ENCODE data around the gene NEIL3.

Gene NEIL3

DNA sequence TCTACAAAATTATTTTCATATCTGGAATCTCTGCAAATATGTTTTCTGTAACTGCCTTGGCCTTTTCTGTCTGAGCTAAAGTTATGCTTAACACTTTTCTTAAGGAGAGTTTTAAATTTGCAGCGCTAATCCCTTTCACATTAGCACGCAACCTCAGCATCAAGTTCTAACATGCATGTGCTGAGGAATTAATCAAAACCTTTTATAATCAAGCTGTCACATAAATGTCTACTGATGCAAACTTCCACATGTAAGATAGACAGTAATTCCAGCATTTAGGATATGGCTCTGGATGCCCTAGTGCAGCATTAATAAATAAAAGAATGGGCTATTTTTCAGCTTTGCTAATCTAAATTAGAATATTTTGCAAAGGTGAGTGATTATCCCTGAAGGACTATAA lies 17.5 kb upstream of the NEIL3 start:
- Histone ChIP-seq H3K36me3 (ENCODE audit: insufficient read depth, low read length) (no peaks in the 10 kb centered on the region), H3K4me1 (ENCODE audit: insufficient read depth, low read length, severe bottlenecking) (peaks cover 42% of the 10 kb centered on the region), H3K4me3 (ENCODE audit: low read depth, low read length, poor library complexity, severe bottlenecking) (no peak overlapping the region), H3K4me2 (ENCODE audit: low read length) (no peak overlapping the region; the same call in 1 of the 2 replicates), H4K20me1 (ENCODE audit: insufficient read depth, low read length) (no peaks in the 10 kb centered on the region), H3K9ac (ENCODE audit: low read length) (no peak overlapping the region; the same call in 1 of the 2 replicates), H3K27ac (ENCODE audit: low read depth, low read length, poor library complexity, severe bottlenecking) (no peak overlapping the region), H2AFZ (ENCODE audit: low read length) (peak overlapping the region; percentile 71), H3K9me2 (ENCODE audit: low read depth, low read length) (no peaks in the 10 kb centered on the region), H3K27me3 (ENCODE audit: insufficient read depth, low read length) (no peaks in the 10 kb centered on the region), H3K9me3 (ENCODE audit: low read length) (no peaks in the 10 kb centered on the region), H3F3A (ENCODE audit: insufficient read depth, low read length) (no peaks in the 10 kb centered on the region), H3K79me2 (ENCODE audit: insufficient read depth, low read length) (no peaks in the 10 kb centered on the region)
- TF ChIP-seq EZH2 (IDR thresholded peaks at IDR 0.05; ENCODE audit: borderline replicate concordance, low read length), result no peak
- TF ChIP-seq, protein P1, sequence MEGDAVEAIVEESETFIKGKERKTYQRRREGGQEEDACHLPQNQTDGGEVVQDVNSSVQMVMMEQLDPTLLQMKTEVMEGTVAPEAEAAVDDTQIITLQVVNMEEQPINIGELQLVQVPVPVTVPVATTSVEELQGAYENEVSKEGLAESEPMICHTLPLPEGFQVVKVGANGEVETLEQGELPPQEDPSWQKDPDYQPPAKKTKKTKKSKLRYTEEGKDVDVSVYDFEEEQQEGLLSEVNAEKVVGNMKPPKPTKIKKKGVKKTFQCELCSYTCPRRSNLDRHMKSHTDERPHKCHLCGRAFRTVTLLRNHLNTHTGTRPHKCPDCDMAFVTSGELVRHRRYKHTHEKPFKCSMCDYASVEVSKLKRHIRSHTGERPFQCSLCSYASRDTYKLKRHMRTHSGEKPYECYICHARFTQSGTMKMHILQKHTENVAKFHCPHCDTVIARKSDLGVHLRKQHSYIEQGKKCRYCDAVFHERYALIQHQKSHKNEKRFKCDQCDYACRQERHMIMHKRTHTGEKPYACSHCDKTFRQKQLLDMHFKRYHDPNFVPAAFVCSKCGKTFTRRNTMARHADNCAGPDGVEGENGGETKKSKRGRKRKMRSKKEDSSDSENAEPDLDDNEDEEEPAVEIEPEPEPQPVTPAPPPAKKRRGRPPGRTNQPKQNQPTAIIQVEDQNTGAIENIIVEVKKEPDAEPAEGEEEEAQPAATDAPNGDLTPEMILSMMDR (IDR thresholded peaks at IDR 0.05; ENCODE audit: low read length), result no peak

GRCh38 chr4:177293208-177294033 lies 16.3 kb upstream of the NEIL3 start:
- Histone ChIP-seq H3K9me3 (ENCODE audit: low read length) (peaks cover 6% of the 10 kb centered on the region; the same call in 1 of the 2 replicates), H3K36me3 (ENCODE audit: insufficient read depth, low read length) (no peaks in the 10 kb centered on the region), H3K4me1 (ENCODE audit: insufficient read depth, low read length, severe bottlenecking) (peaks cover 38% of the 10 kb centered on the region), H3K27me3 (ENCODE audit: insufficient read depth, low read length) (no peaks in the 10 kb centered on the region), H3K4me3 (ENCODE audit: low read depth, low read length, poor library complexity, severe bottlenecking) (no peak overlapping the region), H2AFZ (ENCODE audit: low read length) (peak overlapping the region; percentile 84; the same call in 1 of the 2 replicates), H3K27ac (ENCODE audit: low read depth, low read length, poor library complexity, severe bottlenecking) (peak overlapping the region; percentile 78), H3K9ac (ENCODE audit: low read length) (peak overlapping the region; percentile 50; the same call in 1 of the 2 replicates), H4K20me1 (ENCODE audit: insufficient read depth, low read length) (no peaks in the 10 kb centered on the region), H3K4me2 (ENCODE audit: low read length) (peak overlapping the region; percentile 57), H3K9me2 (ENCODE audit: low read depth, low read length) (no peaks in the 10 kb centered on the region), H3F3A (ENCODE audit: insufficient read depth, low read length) (no peaks in the 10 kb centered on the region), H3K79me2 (ENCODE audit: insufficient read depth, low read length) (no peaks in the 10 kb centered on the region)
- TF ChIP-seq, protein P1 (IDR thresholded peaks at IDR 0.05; ENCODE audit: low read length), result no peak
- no peak for TF ChIP-seq EZH2 (IDR thresholded peaks at IDR 0.05; ENCODE audit: borderline replicate concordance, low read length)

DNA sequence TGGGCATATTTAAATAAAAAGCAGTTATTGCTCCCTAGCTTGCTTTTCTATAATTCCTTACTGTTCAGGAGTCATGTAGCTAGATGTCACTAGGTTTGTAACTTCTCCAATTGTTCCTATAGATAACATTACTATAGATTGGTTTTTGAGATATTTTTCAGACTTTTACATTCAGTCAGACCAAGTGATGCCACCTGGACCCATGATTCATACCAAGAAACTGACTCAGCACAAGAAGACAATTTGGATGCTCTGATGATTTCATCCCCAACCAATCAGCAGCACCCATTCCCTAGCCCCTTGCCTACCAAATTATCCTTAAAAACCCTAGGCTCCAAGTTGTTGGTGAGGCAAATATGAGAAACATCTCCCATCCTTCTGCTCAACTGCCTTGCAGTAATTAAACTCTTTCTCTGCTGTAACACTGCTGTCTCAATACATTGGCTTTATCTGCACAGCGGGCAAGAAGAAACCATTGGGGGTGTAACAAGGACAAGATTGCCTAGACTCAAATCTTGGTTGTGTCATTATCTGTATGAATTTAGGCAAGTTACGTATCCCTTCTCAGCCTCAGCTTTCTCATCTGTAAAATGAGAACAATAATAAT lies 11.8 kb upstream of the NEIL3 start:
- no peaks in the 10 kb centered on the region for H3F3A ChIP-seq (ENCODE audit: insufficient read depth, low read length)
- H3K4me3 ChIP-seq (ENCODE audit: low read depth, low read length, poor library complexity, severe bottlenecking), result no peak overlapping the region
- no peak overlapping the region for H3K9ac ChIP-seq (ENCODE audit: low read length)
- H4K20me1 ChIP-seq (ENCODE audit: insufficient read depth, low read length), result no peaks in the 10 kb centered on the region
- H2AFZ ChIP-seq (ENCODE audit: low read length), result no peak overlapping the region
- TF ChIP-seq, protein P1 (IDR thresholded peaks at IDR 0.05; ENCODE audit: low read length), result no peak
- no peak for TF ChIP-seq EZH2 (IDR thresholded peaks at IDR 0.05; ENCODE audit: borderline replicate concordance, low read length)
- no peaks in the 10 kb centered on the region for H3K79me2 ChIP-seq (ENCODE audit: insufficient read depth, low read length)
- peaks cover 6% of the 10 kb centered on the region; the same call in 1 of the 2 replicates for H3K9me3 ChIP-seq (ENCODE audit: low read length)
- H3K9me2 ChIP-seq (ENCODE audit: low read depth, low read length), result no peaks in the 10 kb centered on the region
- no peaks in the 10 kb centered on the region for H3K36me3 ChIP-seq (ENCODE audit: insufficient read depth, low read length)
- peaks cover 41% of the 10 kb centered on the region for H3K4me1 ChIP-seq (ENCODE audit: insufficient read depth, low read length, severe bottlenecking)
- no peaks in the 10 kb centered on the region for H3K27me3 ChIP-seq (ENCODE audit: insufficient read depth, low read length)
- no peak overlapping the region for H3K4me2 ChIP-seq (ENCODE audit: low read length)
- H3K27ac ChIP-seq (ENCODE audit: low read depth, low read length, poor library complexity, severe bottlenecking), result no peak overlapping the region
